ENCODE measurements around the gene ZNF286A.
"Not testable (repeated sequence)": the region's sequence is repeated elsewhere in the genome, so short reads cannot be mapped to it uniquely, and the experiment has no call there.

Gene ZNF286A

GRCh38 chr17:15699413-15699924 is at the start of gene ZNF286A:
TSS of gene ZNF286A (plus strand) at chr17:15699752. CDS start at chr17:15700330, 578 bp downstream.
- DNase-seq: peak; percentile 97 to 98

- peak in 1 of 2 donors; percentile 18 for DNase-seq
Measured at GRCh38 chr17:15649861-15650421, 49.6 kb upstream of the ZNF286A start.

- no peak for DNase-seq
Measured at GRCh38 chr17:15650741-15651582, 48.6 kb upstream of the ZNF286A start.

GRCh38 chr17:15651583-15652110 is 47.9 kb upstream of the ZNF286A start:
- peak; percentile 94 to 96 for DNase-seq

GRCh38 chr17:15652960-15653359 is 46.6 kb upstream of the ZNF286A start:
- DNase-seq: no peak

- DNase-seq: not testable (repeated sequence)
Measured at GRCh38 chr17:15654401-15654800, 45.2 kb upstream of the ZNF286A start.

GRCh38 chr17:15654886-15655561 is 44.5 kb upstream of the ZNF286A start:
- DNase-seq: no peak

GRCh38 chr17:15657868-15658267 is 41.7 kb upstream of the ZNF286A start:
- DNase-seq: no peak

- DNase-seq: no peak
Measured at GRCh38 chr17:15658296-15658695, 41.3 kb upstream of the ZNF286A start.

GRCh38 chr17:15659236-15659635 is 40.3 kb upstream of the ZNF286A start:
- no peak for DNase-seq

GRCh38 chr17:15659663-15660062 is 39.9 kb upstream of the ZNF286A start:
- no peak for DNase-seq

GRCh38 chr17:15660077-15660476 is 39.5 kb upstream of the ZNF286A start:
- DNase-seq: no peak

GRCh38 chr17:15662681-15663080 is 36.9 kb upstream of the ZNF286A start:
- no peak for DNase-seq

GRCh38 chr17:15663176-15663575 is 36.4 kb upstream of the ZNF286A start:
- DNase-seq: no peak

- DNase-seq: no peak
Measured at GRCh38 chr17:15663691-15664090, 35.9 kb upstream of the ZNF286A start.

GRCh38 chr17:15669526-15669925 is 30.0 kb upstream of the ZNF286A start:
- not testable (repeated sequence) for DNase-seq

GRCh38 chr17:15674640-15675039 is 24.9 kb upstream of the ZNF286A start:
- not testable (repeated sequence) for DNase-seq

GRCh38 chr17:15675991-15676390 is 23.6 kb upstream of the ZNF286A start:
- not testable (repeated sequence) for DNase-seq

GRCh38 chr17:15683135-15683534 is 16.4 kb upstream of the ZNF286A start:
- DNase-seq: not testable (repeated sequence)

GRCh38 chr17:15683824-15684478 is 15.6 kb upstream of the ZNF286A start, which contains the start of gene TRIM16:
TSS of gene TRIM16 (minus strand) at chr17:15684311. CDS start at chr17:15651609, 32,702 bp downstream.
- DNase-seq: peak; percentile 41 to 81

GRCh38 chr17:15687494-15687893 is 12.1 kb upstream of the ZNF286A start:
- DNase-seq: not testable (repeated sequence)

- not testable (repeated sequence) for DNase-seq
Measured at GRCh38 chr17:15698967-15699366, 585 bp upstream of the ZNF286A start.
